K562 (cell line): ENCODE results near the gene TBC1D9. TPM values are rescaled to one million over a fixed set of nuclear protein-coding genes. Genes with fewer than 3 reads are reported as not detected.

Experiments
- ATAC-seq: fragments of 200-7000 bp; cut with Tn5 transposase; 3 replicates; pipeline ENCODE4 v1.9.1; 2020; ENCODE audit warnings: moderate library complexity
- BruUV-seq: library from RNA; stranded (reverse); fragments of 400-500 nt; replicated peaks from 2 replicates; lab custom pipeline; 2021; lab: Mats Ljungman, UMichigan
- CTCF ChIA-PET: fragments of 300-600 bp; formaldehyde crosslinking; extraction: SDS; loops from one replicate; lab custom pipeline; 2021; ENCODE audit warnings: low intra/inter-chr PET ratio; lab: Yijun Ruan, JAX
- POLR2A ChIA-PET: fragments of 300-600, 350-650 bp; sonication (Branson Sonifier 250); formaldehyde crosslinking; extraction: SDS; loops from one replicate; lab custom pipeline; 2021; ENCODE audit warnings: antibody characterized with exemption, inconsistent platforms; lab: Yijun Ruan, JAX
- DNase-seq, 4 experiments: peaks; one replicate each; pipeline versions ENCODE4 v3.0.0 to v3.0.0-alpha.2; 2011 to 2018; ENCODE audit warnings: low spot score in 3 of 4, mixed read lengths in 3 of 4; ENCODE audit errors: extremely low read depth in 1 of 4
- FAIRE-seq: peaks from 2 replicates; lab custom pipeline; 2011; peaks lifted over from hg19 to GRCh38; lab: Jason Lieb, UNC
- H2AFZ ChIP-seq: 2 replicates; pipeline ENCODE4 v1.6.0; 2011; ENCODE audit warnings: low read depth, low read length, control low read depth, inconsistent platforms
- H3K27ac ChIP-seq: fragments of 200-600 bp; 3 replicates; pipeline ENCODE4 v1.8.0; 2011; ENCODE audit warnings: low read depth, mild to moderate bottlenecking, control low read depth, inconsistent platforms, low read length, moderate library complexity, mixed read lengths; ENCODE audit errors: extremely low read depth
- H3K27me3 ChIP-seq, 2 experiments: fragments of 300-600 bp in 1 of 2; 2 replicates in 1 of 2; 3 replicates in 1 of 2; pipeline versions ENCODE4 v1.6.0 to v1.8.0; 2011; ENCODE audit warnings: inconsistent platforms in 2 of 2, low read length in 2 of 2, mild to moderate bottlenecking in 1 of 2, mixed read lengths in 1 of 2, moderate library complexity in 1 of 2; ENCODE audit not compliant: control insufficient read depth in 2 of 2, insufficient read depth in 2 of 2
- H3K36me3 ChIP-seq: fragments of 300-600 bp; 3 replicates; pipeline ENCODE4 v1.8.0; 2011; ENCODE audit warnings: mild to moderate bottlenecking, low read length, inconsistent platforms; ENCODE audit not compliant: control insufficient read depth, insufficient read depth
- H3K4me1 ChIP-seq, 2 experiments: fragments of 200-600 bp in 1 of 2; replicated peaks in 1 of 2; 2 replicates in 1 of 2; 3 replicates in 1 of 2; pipeline versions ENCODE4 v1.5.1 to v1.8.0; 2011; ENCODE audit warnings: inconsistent platforms in 2 of 2, low read length in 2 of 2, mild to moderate bottlenecking in 1 of 2, mixed read lengths in 1 of 2, moderate library complexity in 1 of 2; ENCODE audit not compliant: control insufficient read depth in 2 of 2, insufficient read depth in 2 of 2
- H3K4me2 ChIP-seq: 2 replicates; pipeline ENCODE4 v1.6.1; 2011; ENCODE audit warnings: low read length, control low read depth, inconsistent platforms, mixed read lengths; ENCODE audit not compliant: insufficient read depth
- H3K4me3 ChIP-seq: fragments of 200-600 bp; sonication (generic), shearing (Covaris generic); 2 replicates; pipeline ENCODE4 v1.5.1; 2016; ENCODE audit warnings: control low read depth, inconsistent platforms
- H3K79me2 ChIP-seq: fragments of 200-600 bp; 3 replicates; pipeline ENCODE4 v1.8.0; 2011; ENCODE audit warnings: low read length, inconsistent platforms; ENCODE audit not compliant: control insufficient read depth, insufficient read depth
- H3K9ac ChIP-seq, 2 experiments: 2 replicates each; pipeline versions ENCODE4 v1.6.0 to v1.6.1; 2011; ENCODE audit warnings: low read depth in 2 of 2, low read length in 2 of 2, control low read depth in 1 of 2, inconsistent platforms in 1 of 2, mild to moderate bottlenecking in 1 of 2, mixed read lengths in 1 of 2; ENCODE audit not compliant: insufficient read depth in 1 of 2
- H3K9me1 ChIP-seq: one replicate; pipeline ENCODE4 v1.6.0; 2011; ENCODE audit warnings: inconsistent platforms, mild to moderate bottlenecking, low read length, moderate library complexity; ENCODE audit not compliant: control insufficient read depth, insufficient read depth
- H3K9me3 ChIP-seq: replicated peaks from 2 replicates; pipeline ENCODE4 v1.5.1; 2011; ENCODE audit warnings: low read depth, low read length, inconsistent platforms; ENCODE audit not compliant: control insufficient read depth, insufficient read depth
- H4K20me1 ChIP-seq: replicated peaks from 2 replicates; pipeline ENCODE4 v1.6.1; 2011; ENCODE audit warnings: low read length, inconsistent platforms, mixed read lengths; ENCODE audit not compliant: control insufficient read depth, insufficient read depth
- BACH1 ChIP-seq: fragments of 200-800 bp; sonication (Bioruptor generic); IDR thresholded peaks from 2 replicates; pipeline ENCODE4 v1.6.1; 2016; ENCODE audit warnings: missing genetic modification characterization, missing compliant biosample characterization
- CAMTA2 ChIP-seq: fragments of 250-450 bp; sonication (Bioruptor Pico); conservative IDR thresholded peaks from 2 replicates; pipeline ENCODE4 v1.5.1; 2022
- CBX5 ChIP-seq: IDR thresholded peaks from 2 replicates; pipeline ENCODE4 v1.6.1; 2014; ENCODE audit warnings: low read depth, borderline replicate concordance
- CBX8 ChIP-seq: fragments of 200-600 bp; sonication (generic); IDR thresholded peaks from 2 replicates; pipeline ENCODE4 v1.6.1; 2012; ENCODE audit warnings: borderline replicate concordance, mixed run types, low read depth, mild to moderate bottlenecking, moderate library complexity, mixed read lengths, low read length, control low read depth, inconsistent platforms; ENCODE audit not compliant: poor library complexity, severe bottlenecking; ENCODE audit errors: extremely low read depth
- EWSR1 ChIP-seq: fragments of 450-650 bp; IDR thresholded peaks from 2 replicates; pipeline ENCODE4 v1.6.1; 2018; ENCODE audit warnings: borderline replicate concordance, mild to moderate bottlenecking, low read depth, moderate library complexity; ENCODE audit not compliant: partially characterized antibody
- FOSL1 ChIP-seq: fragments of 200-800 bp; sonication (Bioruptor generic); conservative IDR thresholded peaks from 2 replicates; pipeline ENCODE4 v1.6.1; 2016; ENCODE audit warnings: missing genetic modification characterization, missing compliant biosample characterization
- GMEB1 ChIP-seq: fragments of 250-450 bp; sonication (Bioruptor Pico); IDR thresholded peaks from 2 replicates; pipeline ENCODE4 v1.4.0; 2020; ENCODE audit warnings: mild to moderate bottlenecking
- HMG20B ChIP-seq: fragments of 250-450 bp; sonication (Bioruptor Pico); IDR thresholded peaks from 2 replicates; pipeline ENCODE4 v1.5.0; 2021; ENCODE audit warnings: mild to moderate bottlenecking
- KAT8 ChIP-seq: fragments of 450-650 bp; IDR thresholded peaks from 2 replicates; pipeline ENCODE4 v1.6.1; 2016; ENCODE audit warnings: low read depth, mild to moderate bottlenecking
- ZFP1 ChIP-seq: fragments of 450-650 bp; formaldehyde crosslinking; IDR thresholded peaks from 2 replicates; pipeline ENCODE4 v1.4.0; 2020; ENCODE audit warnings: mild to moderate bottlenecking, mixed read lengths
- ZKSCAN3 ChIP-seq: fragments of 250-450 bp; sonication (Bioruptor Pico); IDR thresholded peaks from 2 replicates; pipeline ENCODE4 v1.4.0; 2020
- ZNF764 ChIP-seq: fragments of 250-450 bp; sonication (Bioruptor Pico); IDR thresholded peaks from 2 replicates; pipeline ENCODE4 v1.4.0; 2020; ENCODE audit warnings: low read depth, mild to moderate bottlenecking, moderate library complexity
- WGBS: fragments of 100-300 bp; shearing (Covaris generic); methylation state at CpG from one replicate; pipeline ENCODE4 v1.1.6; 2016; ENCODE audit warnings: low coverage, mixed read lengths; ENCODE audit not compliant: insufficient coverage; ENCODE audit errors: missing lambda C conversion rate; 5-methylcytosine and 5-hydroxymethylcytosine counted together
- in situ Hi-C: fragments of 300-500 bp; cut with MboI; formaldehyde crosslinking; loops from 4 replicates; pipeline ENCODE4 v1.15.0; 2018; ENCODE audit warnings: inconsistent platforms, mixed read lengths
- intact Hi-C: fragments of 100-400 bp; cut with micrococcal nuclease; formaldehyde crosslinking; loops from 2 replicates; pipeline ENCODE4 v1.14.2; 2022
- polyA plus RNA-seq, 8 experiments: library from polyadenylated mRNA; depleted of rRNA in 4 of 8; stranded (reverse) in 5 of 8; unstranded in 3 of 8; fragments of >200 nt; fragmentation: Nextera tagmentation in 2 of 8; fragmentation: Illumina TruSeq in 1 of 8; extraction: Ambion mirVana in 2 of 8; extraction: Trizol in 1 of 8; gene quantifications; 2 replicates each; pipeline versions ENCODE4 v1.2.1 to v1.2.3, GENCODE V29; 2011 to 2014; ENCODE audit warnings: inconsistent platforms in 1 of 8, missing spikeins in 1 of 8
- total RNA-seq, 7 experiments: library from RNA; depleted of rRNA in 6 of 7; stranded (reverse); fragments of >200 nt in 6 of 7; fragmentation: Illumina TruSeq in 2 of 7; extraction: Trizol in 2 of 7; gene quantifications; 2 replicates each; pipeline versions ENCODE4 v1.2.1 to v1.2.3, GENCODE V29; 2011 to 2021; ENCODE audit warnings: low replicate concordance in 1 of 7

Gene TBC1D9
- total and polyA plus RNA-seq, 9 of the 15 experiments (the other 6 are each of a cell fraction or from before 2014, with no cell fraction given) = 0.13 TPM; not detected in 8

DNA sequence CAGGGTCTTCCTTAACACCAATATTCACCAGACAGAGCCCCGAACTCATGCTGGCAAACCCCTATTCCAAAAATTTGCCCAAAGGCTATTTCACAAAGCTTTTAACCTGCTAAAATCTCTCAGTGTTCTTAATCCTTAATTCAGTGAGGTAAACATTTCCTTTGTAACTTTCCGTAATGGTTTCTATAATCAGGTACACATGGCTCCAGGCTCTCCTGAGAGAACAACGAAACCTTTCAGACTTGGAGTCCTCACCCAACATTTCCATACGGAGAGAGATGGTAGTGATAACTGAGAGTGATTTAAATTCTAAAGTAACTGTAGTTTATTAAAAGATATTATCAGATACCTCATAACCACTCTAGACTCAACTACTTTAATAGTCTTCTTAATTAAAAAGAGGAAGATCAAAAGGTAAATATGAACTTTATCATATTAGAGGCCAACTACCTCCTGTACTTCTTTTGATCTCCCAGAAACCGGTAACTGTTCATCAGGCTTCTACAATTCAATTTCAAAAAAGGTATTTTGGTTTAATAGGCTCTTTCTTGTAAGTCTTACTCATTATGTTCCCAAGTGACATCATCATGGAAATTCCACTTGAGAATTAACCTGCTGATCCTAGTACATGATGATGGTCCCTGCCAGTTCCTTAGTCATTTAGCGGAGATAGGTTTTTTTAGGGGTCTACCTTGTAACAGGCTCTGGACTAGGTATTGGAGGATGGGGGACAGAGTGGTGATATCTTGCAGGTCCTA is 96.1 kb downstream of the TBC1D9 start:
- Histone ChIP-seq H3K36me3 (no peaks in the 10 kb centered on the region), H3K4me2 (no peak overlapping the region), H3K4me1 (no peaks in the 10 kb centered on the region), H3K79me2 (no peaks in the 10 kb centered on the region), H3K9me3 (no peaks in the 10 kb centered on the region), H3K27ac (no peak overlapping the region), H4K20me1 (no peaks in the 10 kb centered on the region), H3K4me3 (no peak overlapping the region), H3K9me1 (no peaks in the 10 kb centered on the region), H3K9ac (no peak overlapping the region), H2AFZ (no peak overlapping the region), H3K27me3 (no peaks in the 10 kb centered on the region; a peak in 1 of 5 replicates)
- intact Hi-C loops = no loop called here
- no peak for ATAC-seq
- no peak for TF ChIP-seq BACH1 (tag)
- TF ChIP-seq ZFP1 = no peak
- no peak for TF ChIP-seq ZKSCAN3 (CRISPR knock-in tag)
- no peak for TF ChIP-seq CBX8
- TF ChIP-seq ZNF764 (CRISPR knock-in tag) = no peak
- no peak for TF ChIP-seq EWSR1
- no peak for TF ChIP-seq CBX5
- TF ChIP-seq FOSL1 (tag) = no peak
- TF ChIP-seq KAT8 = no peak
- TF ChIP-seq HMG20B (CRISPR knock-in tag) = no peak
- no peak for TF ChIP-seq GMEB1
- no peak for TF ChIP-seq CAMTA2 (CRISPR knock-in tag)
- ChIA-PET CTCF (no interaction called here), POLR2A (no interaction called here)
- 2% methylated on average over 6 of the region's 6 CpGs for WGBS
- DNase-seq = no peak
- BruUV-seq = no TSS peak
- no peak for FAIRE-seq
- in situ Hi-C loops = no loop called here
